CD4-positive, alpha-beta T cell (primary cell): ENCODE results near the gene FAM24B. TPM values are rescaled to one million over a fixed set of nuclear protein-coding genes. Genes with fewer than 3 reads are reported as not detected.
"Not testable (repeated sequence)": the region's sequence is repeated elsewhere in the genome, so short reads cannot be mapped to it uniquely, and the experiment has no call there.

ENCODE experiments used
- ATAC-seq: fragments of 200-7000 bp; cut with Tn5 transposase; one replicate; pipeline ENCODE4 v1.10.0; 2022; ENCODE audit warnings: mild to moderate bottlenecking; ENCODE audit not compliant: poor library complexity
- CTCF ChIA-PET: fragments of 350-600 bp; sonication (Branson Sonifier 250); formaldehyde crosslinking; loops from one replicate; lab custom pipeline; 2021; ENCODE audit warnings: antibody characterized with exemption, inconsistent platforms; lab: Charles Lee
- POLR2A ChIA-PET: fragments of 350-600 bp; sonication (Branson Sonifier 250); formaldehyde crosslinking; loops from one replicate; lab custom pipeline; 2021; ENCODE audit warnings: antibody characterized with exemption, inconsistent platforms; lab: Charles Lee
- DNase-seq, 14 experiments: peaks; one replicate each; pipeline ENCODE4 v3.0.0-alpha.2; 2013 to 2020; ENCODE audit warnings: mixed read lengths in 2 of 14
- H3K27ac ChIP-seq, 2 donors: one replicate each; pipeline versions ENCODE4 v1.5.1 to v1.7.0; 2013; ENCODE audit warnings: low read length in 2 of 2, low read depth in 1 of 2, mild to moderate bottlenecking in 1 of 2
- H3K27me3 ChIP-seq, 2 experiments: 1 replicate in 1 of 2; 2 replicates in 1 of 2; pipeline versions ENCODE4 v1.6.1 to v1.7.0; 2013; ENCODE audit warnings: low read length in 2 of 2, control low read depth in 1 of 2, mild to moderate bottlenecking in 1 of 2, moderate library complexity in 1 of 2; ENCODE audit not compliant: insufficient read depth in 2 of 2, control insufficient read depth in 1 of 2
- H3K36me3 ChIP-seq: one replicate; pipeline ENCODE4 v1.6.1; 2013; ENCODE audit warnings: low read length, control low read depth; ENCODE audit not compliant: insufficient read depth
- H3K4me1 ChIP-seq: one replicate; pipeline ENCODE4 v1.6.1; 2013; ENCODE audit warnings: low read length, control low read depth; ENCODE audit not compliant: insufficient read depth
- H3K4me3 ChIP-seq: one replicate; pipeline ENCODE4 v1.5.1; 2013; ENCODE audit warnings: mild to moderate bottlenecking, low read length, moderate library complexity
- H3K9me3 ChIP-seq, 2 experiments: 1 replicate in 1 of 2; 2 replicates in 1 of 2; pipeline versions ENCODE4 v1.6.1 to v1.7.0; 2013; ENCODE audit warnings: low read length in 2 of 2, mild to moderate bottlenecking in 2 of 2, control low read depth in 1 of 2, moderate library complexity in 1 of 2; ENCODE audit not compliant: control insufficient read depth in 1 of 2, insufficient read depth in 1 of 2
- H3K27ac Mint-ChIP-seq: one replicate; pipeline ENCODE4 v1.8.0; 2020; ENCODE audit warnings: mixed read lengths
- H3K27me3 Mint-ChIP-seq: one replicate; pipeline ENCODE4 v1.8.0; 2021; ENCODE audit warnings: mixed read lengths
- H3K36me3 Mint-ChIP-seq: one replicate; pipeline ENCODE4 v1.8.0; 2021; ENCODE audit warnings: low read depth, mixed read lengths
- H3K4me1 Mint-ChIP-seq: one replicate; pipeline ENCODE4 v1.8.0; 2021; ENCODE audit warnings: low read depth, mixed read lengths
- H3K4me3 Mint-ChIP-seq: one replicate; pipeline ENCODE4 v1.8.0; 2020; ENCODE audit warnings: mild to moderate bottlenecking, mixed read lengths
- H3K9me3 Mint-ChIP-seq: one replicate; pipeline ENCODE4 v1.8.0; 2020; ENCODE audit warnings: mixed read lengths
- intact Hi-C, 2 experiments: fragments of 100-400 bp; cut with DNase I in 1 of 2; cut with micrococcal nuclease in 1 of 2; formaldehyde crosslinking; loops; one replicate each; pipeline versions ENCODE4 v1.15.1 to v1.9.0; 2023 to 2025; cut with DNase I, micrococcal nuclease
- total RNA-seq, 174 experiments: library from RNA in 2 of 174; stranded (reverse) in 2 of 174; gene quantifications; one replicate each; pipeline ENCODE4 v1.2.3 and lab custom pipeline; 2021 to 2026
- TF ChIP-seq, protein P1 (sequence below): fragments of 200-600 bp; IDR thresholded peaks from one replicate; pipeline ENCODE4 v1.8.0; 2022; ENCODE audit warnings: antibody characterized with exemption, mild to moderate bottlenecking

The FAM24B gene
- total RNA-seq, 2 experiments from 2014 or later, result 6.8 to 7.1 TPM

DNA sequence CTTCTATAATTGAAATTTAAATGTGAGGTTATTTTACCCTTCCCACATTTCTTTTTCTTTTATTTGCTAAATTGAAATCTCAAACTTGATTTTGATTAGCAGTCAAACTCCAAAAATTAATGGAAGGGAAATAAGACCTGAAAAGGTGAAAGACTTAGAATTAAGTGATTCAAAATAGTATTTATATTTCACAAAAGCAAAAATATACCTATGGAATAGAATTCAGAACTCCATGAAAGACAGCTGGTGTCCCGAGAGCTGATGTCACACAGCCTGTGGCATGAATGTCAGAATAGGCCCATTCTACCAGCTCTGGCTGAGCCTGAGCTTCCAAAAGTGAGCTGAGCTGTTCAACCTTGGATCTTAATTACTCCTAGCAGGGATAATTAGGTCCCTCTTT is 30.9 kb upstream of the FAM24B start, which contains the start of gene FAM24A:
TSS of gene FAM24A (plus strand) at position 301 of the 400 bp plus-strand sequence. CDS start 1,025 bp downstream, outside the sequence.
- DNase-seq (no peak), ATAC-seq (no peak)
- no peaks in the 10 kb centered on the region for H3K36me3 Mint-ChIP-seq
- ChIA-PET CTCF (interaction anchor here (1.5 kb wide), 1 partner anchor 15 kb away, joined by 4 read pairs; no protein-coding TSS in a partner anchor), POLR2A (no interaction called here)
- H3K27ac Mint-ChIP-seq, result no peak within 1 kb of the TSS
- peaks cover 3% of the 10 kb centered on the region for H3K9me3 Mint-ChIP-seq
- H3K4me1 Mint-ChIP-seq, result no peaks in the 10 kb centered on the region
- Histone ChIP-seq H3K27ac (no peak within 1 kb of the TSS), H3K27me3 (no peaks in the 10 kb centered on the region), H3K4me3 (no peak within 1 kb of the TSS), H3K36me3 (no peaks in the 10 kb centered on the region), H3K9me3 (peaks cover 0 to 4% of the 10 kb centered on the region in 2 experiments), H3K4me1 (no peaks in the 10 kb centered on the region)
- H3K4me3 Mint-ChIP-seq, result no peak within 1 kb of the TSS
- intact Hi-C loops, result no loop called here
- H3K27me3 Mint-ChIP-seq, result peaks cover 26% of the 10 kb centered on the region
- TF ChIP-seq, protein P1, sequence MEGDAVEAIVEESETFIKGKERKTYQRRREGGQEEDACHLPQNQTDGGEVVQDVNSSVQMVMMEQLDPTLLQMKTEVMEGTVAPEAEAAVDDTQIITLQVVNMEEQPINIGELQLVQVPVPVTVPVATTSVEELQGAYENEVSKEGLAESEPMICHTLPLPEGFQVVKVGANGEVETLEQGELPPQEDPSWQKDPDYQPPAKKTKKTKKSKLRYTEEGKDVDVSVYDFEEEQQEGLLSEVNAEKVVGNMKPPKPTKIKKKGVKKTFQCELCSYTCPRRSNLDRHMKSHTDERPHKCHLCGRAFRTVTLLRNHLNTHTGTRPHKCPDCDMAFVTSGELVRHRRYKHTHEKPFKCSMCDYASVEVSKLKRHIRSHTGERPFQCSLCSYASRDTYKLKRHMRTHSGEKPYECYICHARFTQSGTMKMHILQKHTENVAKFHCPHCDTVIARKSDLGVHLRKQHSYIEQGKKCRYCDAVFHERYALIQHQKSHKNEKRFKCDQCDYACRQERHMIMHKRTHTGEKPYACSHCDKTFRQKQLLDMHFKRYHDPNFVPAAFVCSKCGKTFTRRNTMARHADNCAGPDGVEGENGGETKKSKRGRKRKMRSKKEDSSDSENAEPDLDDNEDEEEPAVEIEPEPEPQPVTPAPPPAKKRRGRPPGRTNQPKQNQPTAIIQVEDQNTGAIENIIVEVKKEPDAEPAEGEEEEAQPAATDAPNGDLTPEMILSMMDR, result no peak

DNA sequence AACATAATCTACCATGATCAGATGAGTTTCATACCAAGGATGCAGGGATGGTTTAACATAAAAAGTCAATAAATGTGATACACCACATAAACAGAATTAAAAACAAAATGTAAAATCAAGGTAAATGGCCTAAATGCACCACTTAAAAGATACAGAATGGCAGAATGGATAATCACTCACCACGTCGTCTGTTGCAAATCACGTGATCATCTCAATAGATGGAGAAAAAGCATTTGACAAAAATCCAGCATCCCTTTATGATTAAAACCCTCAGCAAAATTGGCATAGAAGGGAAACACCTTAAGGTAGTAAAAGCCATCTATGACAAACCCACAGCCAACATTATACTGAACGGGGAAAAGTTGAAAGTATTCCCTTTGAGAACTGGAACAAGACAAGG is 24.5 kb upstream of the FAM24B start:
- H3K4me1 Mint-ChIP-seq, H3K4me3 ChIP-seq, CTCF ChIA-PET, ATAC-seq, H3K4me3 Mint-ChIP-seq, H3K27me3 ChIP-seq, H3K4me1 ChIP-seq, DNase-seq, H3K27ac Mint-ChIP-seq, H3K36me3 Mint-ChIP-seq, H3K36me3 ChIP-seq, POLR2A ChIA-PET, intact Hi-C loops, H3K27ac ChIP-seq, H3K9me3 ChIP-seq: not testable (repeated sequence)
- Mint-ChIP-seq H3K9me3 (peaks cover 21% of the 10 kb centered on the region), H3K27me3 (peaks cover 62% of the 10 kb centered on the region)

DNA sequence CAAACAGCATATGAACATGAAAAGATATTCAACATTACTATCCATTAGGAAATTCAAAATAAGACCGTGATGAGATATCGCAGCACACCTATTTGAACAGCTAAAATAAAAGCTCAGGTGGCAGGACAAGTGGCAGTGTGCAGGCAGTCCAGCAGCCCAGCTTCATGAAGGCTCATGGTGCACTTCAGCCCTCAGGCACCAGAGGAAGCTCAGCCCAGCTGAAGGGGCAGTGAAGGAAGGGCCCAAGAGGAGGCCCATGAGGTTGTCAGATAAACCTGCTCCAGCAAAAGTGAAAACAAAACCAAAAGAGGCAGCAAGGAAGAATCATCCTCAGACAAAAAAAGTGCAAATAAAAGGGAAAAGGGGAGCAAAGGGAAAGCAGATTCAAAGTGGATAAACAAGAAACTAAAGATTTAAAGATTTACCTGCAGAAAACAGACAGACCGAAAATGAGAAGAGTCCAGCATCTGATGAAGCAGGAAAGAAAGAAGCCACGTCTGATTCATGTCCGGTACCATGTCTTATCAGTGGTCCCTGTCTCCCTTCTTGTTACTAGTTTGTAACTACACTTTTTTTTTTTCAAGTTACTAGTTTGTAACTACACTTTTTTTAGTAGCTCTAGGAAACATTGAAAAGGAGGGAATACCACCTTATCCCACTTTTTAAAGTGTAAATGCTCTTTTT is 15.0 kb upstream of the FAM24B start:
- Histone ChIP-seq H3K4me3 (no peak overlapping the region), H3K27ac (no peak overlapping the region), H3K27me3 (no peaks in the 10 kb centered on the region), H3K36me3 (no peaks in the 10 kb centered on the region), H3K4me1 (no peaks in the 10 kb centered on the region), H3K9me3 (no peaks in the 10 kb centered on the region)
- Mint-ChIP-seq H3K27me3 (peaks cover 7% of the 10 kb centered on the region), H3K4me3 (no peak overlapping the region), H3K9me3 (no peaks in the 10 kb centered on the region), H3K36me3 (no peaks in the 10 kb centered on the region), H3K4me1 (no peaks in the 10 kb centered on the region), H3K27ac (no peak overlapping the region)
- ATAC-seq (no peak), DNase-seq (no peak)
- CTCF ChIA-PET, result no interaction called here
- POLR2A ChIA-PET, result no interaction called here
- intact Hi-C loops, result no loop called here
- TF ChIP-seq, protein P1, result no peak

DNA sequence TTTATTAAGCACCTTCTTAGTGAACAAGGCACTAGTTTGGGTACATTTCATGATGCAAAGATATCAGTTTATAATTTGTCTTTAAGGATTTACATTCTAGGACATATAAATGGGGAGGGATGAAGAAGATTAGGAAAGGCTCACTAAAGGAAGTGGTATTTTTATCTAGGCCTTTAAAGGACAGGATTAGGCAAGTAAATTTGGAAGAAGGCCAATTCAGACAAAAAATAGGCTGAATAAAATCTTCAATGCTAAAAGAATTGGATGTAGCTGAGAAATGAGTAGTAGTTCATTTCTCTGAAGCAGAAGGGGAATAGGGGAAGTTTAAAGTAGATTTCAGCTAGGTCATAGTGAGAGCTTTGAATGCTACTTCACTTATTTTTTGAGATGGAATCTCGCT is 4.8 kb upstream of the FAM24B start:
- Mint-ChIP-seq H3K4me3 (no peak overlapping the region), H3K27me3 (no peaks in the 10 kb centered on the region)
- CTCF ChIA-PET, result no interaction called here

More for the DNA sequence above, 4.8 kb upstream of the FAM24B start:
- no peaks in the 10 kb centered on the region for H3K27me3 ChIP-seq
- Mint-ChIP-seq H3K4me1 (peaks cover 18% of the 10 kb centered on the region), H3K36me3 (peaks cover 16% of the 10 kb centered on the region), H3K9me3 (no peaks in the 10 kb centered on the region), H3K27ac (no peak overlapping the region)
- TF ChIP-seq, protein P1, result no peak
- no peak overlapping the region for H3K4me3 ChIP-seq
- peaks cover 9% of the 10 kb centered on the region for H3K4me1 ChIP-seq
- no peak overlapping the region for H3K27ac ChIP-seq
- no peaks in the 10 kb centered on the region for H3K9me3 ChIP-seq
- ATAC-seq (no peak), DNase-seq (no peak)
- no peaks in the 10 kb centered on the region for H3K36me3 ChIP-seq
- intact Hi-C loops, result no loop called here
- POLR2A ChIA-PET, result no interaction called here
